NT2/D1 (cell line): ENCODE results near the gene PLCB1.

Experiments used
- YY1 ChIP-seq: IDR thresholded peaks from 2 replicates; pipeline ENCODE4 v1.6.1; 2011; ENCODE audit not compliant: insufficient read length, insufficient read depth
- ZNF274 ChIP-seq: IDR thresholded peaks from 2 replicates; pipeline ENCODE4 v1.6.1; 2011; ENCODE audit warnings: mild to moderate bottlenecking, low read depth, low read length

GRCh38 chr20:8480597-8480996 is 348.5 kb downstream of the PLCB1 start:
- TF ChIP-seq YY1 (no peak), ZNF274 (no peak)
